SK-N-SH (cell line): ENCODE data around the gene KCNK17. TPM values are rescaled to one million over a fixed set of nuclear protein-coding genes. Genes with fewer than 3 reads are reported as not detected.

ENCODE experiments used
- CTCF ChIA-PET: fragments of 300-600, 350-600 bp; formaldehyde crosslinking; extraction: SDS; loops from one replicate; lab custom pipeline; 2021; lab: Yijun Ruan, JAX
- POLR2A ChIA-PET: fragments of 350-600 bp; sonication (Branson Sonifier 250); formaldehyde crosslinking; extraction: SDS; loops from one replicate; lab custom pipeline; 2020; ENCODE audit warnings: antibody characterized with exemption, inconsistent platforms; lab: Yijun Ruan, JAX
- DNase-seq: peaks from one replicate; pipeline ENCODE4 v3.0.0; 2012
- H2AFZ ChIP-seq: fragments of 200-600 bp; sonication (generic); 2 replicates; pipeline ENCODE4 v1.8.1; 2016; ENCODE audit warnings: antibody characterized with exemption, mild to moderate bottlenecking, low read depth
- H3F3A ChIP-seq: fragments of 200-600 bp; sonication (generic); replicated peaks from 2 replicates; pipeline ENCODE3; 2016; ENCODE audit warnings: antibody characterized with exemption, mild to moderate bottlenecking; ENCODE audit not compliant: insufficient read depth
- H3K27ac ChIP-seq, 2 experiments: fragments of 200-500 bp in 1 of 2; fragments of 200-600 bp in 1 of 2; sonication (Bioruptor generic) in 1 of 2; sonication (generic), shearing (Covaris generic) in 1 of 2; 2 replicates each; pipeline versions ENCODE4 v1.5.1 to v1.6.1; 2014 to 2016; ENCODE audit warnings: low read depth in 2 of 2, inconsistent platforms in 1 of 2, low read length in 1 of 2, mild to moderate bottlenecking in 1 of 2, mixed read lengths in 1 of 2
- H3K27me3 ChIP-seq: fragments of 200-600 bp; sonication (generic), shearing (Covaris generic); 2 replicates; pipeline ENCODE4 v1.6.1; 2016; ENCODE audit warnings: mixed run types; ENCODE audit not compliant: insufficient read depth
- H3K36me3 ChIP-seq, 2 experiments: fragments of 200-500 bp in 1 of 2; fragments of 200-600 bp in 1 of 2; sonication (Bioruptor generic) in 1 of 2; sonication (generic) in 1 of 2; replicated peaks in 1 of 2; 2 replicates each; pipeline versions ENCODE3 to v1.5.1; 2014 to 2016; ENCODE audit warnings: low read length in 1 of 2, mild to moderate bottlenecking in 1 of 2; ENCODE audit not compliant: insufficient read depth in 2 of 2, control insufficient read depth in 1 of 2
- H3K4me1 ChIP-seq, 2 experiments: fragments of 200-500 bp in 1 of 2; fragments of 200-600 bp in 1 of 2; sonication (Bioruptor generic) in 1 of 2; sonication (generic), shearing (Covaris generic) in 1 of 2; 2 replicates each; pipeline versions ENCODE4 v1.5.1 to v1.6.1; 2014 to 2016; ENCODE audit warnings: low read depth in 1 of 2, low read length in 1 of 2, mixed run types in 1 of 2; ENCODE audit not compliant: insufficient read depth in 2 of 2, control insufficient read depth in 1 of 2
- H3K4me2 ChIP-seq: fragments of 200-600 bp; sonication (generic), shearing (Covaris generic); 2 replicates; pipeline ENCODE4 v1.6.1; 2017; ENCODE audit warnings: mixed run types
- H3K4me3 ChIP-seq, 2 experiments: fragments of 200-500 bp in 1 of 2; fragments of 200-600 bp in 1 of 2; sonication (Bioruptor generic) in 1 of 2; sonication (generic), shearing (Covaris generic) in 1 of 2; 2 replicates each; pipeline versions ENCODE4 v1.5.1 to v1.8.1; 2014 to 2016; ENCODE audit warnings: low read depth in 2 of 2, inconsistent platforms in 1 of 2, low read length in 1 of 2, mild to moderate bottlenecking in 1 of 2, mixed read lengths in 1 of 2, moderate library complexity in 1 of 2
- H3K79me2 ChIP-seq: fragments of 200-600 bp; sonication (generic); 2 replicates; pipeline ENCODE4 v1.8.1; 2017; ENCODE audit warnings: mild to moderate bottlenecking; ENCODE audit not compliant: insufficient read depth
- H3K9ac ChIP-seq: fragments of 200-600 bp; sonication (generic); 2 replicates; pipeline ENCODE4 v1.6.1; 2017; ENCODE audit warnings: mixed run types
- H3K9me2 ChIP-seq: fragments of 200-600 bp; sonication (generic); 2 replicates; pipeline ENCODE4 v1.6.1; 2017; ENCODE audit warnings: mixed run types
- H3K9me3 ChIP-seq: fragments of 200-600 bp; sonication (generic); 2 replicates; pipeline ENCODE4 v1.6.1; 2017; ENCODE audit warnings: mixed run types, mild to moderate bottlenecking, moderate library complexity
- H4K20me1 ChIP-seq: fragments of 200-600 bp; sonication (generic); 2 replicates; pipeline ENCODE4 v1.6.1; 2017; ENCODE audit warnings: mild to moderate bottlenecking, mixed run types; ENCODE audit not compliant: insufficient read depth
- CHD2 ChIP-seq: fragments of 150-350 bp; IDR thresholded peaks from 2 replicates; pipeline ENCODE4 v1.6.1; 2018; ENCODE audit warnings: low read length; ENCODE audit not compliant: partially characterized antibody
- ELF1 ChIP-seq: IDR thresholded peaks from 2 replicates; pipeline ENCODE4 v1.4.0; 2012
- FOXJ3 ChIP-seq: sonication (generic); formaldehyde crosslinking; IDR thresholded peaks from 2 replicates; pipeline ENCODE4 v1.5.1; 2020; ENCODE audit warnings: mild to moderate bottlenecking, missing genetic modification reagents
- GATA2 ChIP-seq: sonication (generic); formaldehyde crosslinking; IDR thresholded peaks from 2 replicates; pipeline ENCODE4 v1.5.0; 2020; ENCODE audit warnings: mild to moderate bottlenecking, missing genetic modification reagents
- MEF2A ChIP-seq: IDR thresholded peaks from 2 replicates; pipeline ENCODE4 v1.4.0; 2012; ENCODE audit warnings: low read depth, borderline replicate concordance
- MXI1 ChIP-seq: IDR thresholded peaks from 2 replicates; pipeline ENCODE4 v1.6.1; 2012; ENCODE audit warnings: mild to moderate bottlenecking, low read depth, low read length, improper control_type of control experiment
- POLR2AphosphoS5 ChIP-seq: IDR thresholded peaks from 2 replicates; pipeline ENCODE4 v1.6.1; 2012; ENCODE audit warnings: low read depth, low read length
- RFX5 ChIP-seq: IDR thresholded peaks from 2 replicates; pipeline ENCODE4 v1.6.1; 2012; ENCODE audit warnings: mild to moderate bottlenecking, improper control_type of control experiment, low read length
- RXRA ChIP-seq: IDR thresholded peaks from 2 replicates; pipeline ENCODE4 v1.4.0; 2012; ENCODE audit warnings: low read depth, mild to moderate bottlenecking, borderline replicate concordance
- SIN3A ChIP-seq: IDR thresholded peaks from 2 replicates; pipeline ENCODE4 v1.6.1; 2012; ENCODE audit warnings: low read depth, mild to moderate bottlenecking, low read length, moderate library complexity, borderline replicate concordance
- SMC3 ChIP-seq: IDR thresholded peaks from 2 replicates; pipeline ENCODE4 v1.6.1; 2012; ENCODE audit warnings: low read depth, low read length, improper control_type of control experiment
- TAF1 ChIP-seq: IDR thresholded peaks from 2 replicates; pipeline ENCODE4 v1.6.1; 2012; ENCODE audit warnings: low read depth, mild to moderate bottlenecking, low read length, moderate library complexity, borderline replicate concordance
- TEAD4 ChIP-seq: IDR thresholded peaks from 2 replicates; pipeline ENCODE4 v1.4.0; 2012; ENCODE audit warnings: mild to moderate bottlenecking, borderline replicate concordance; ENCODE audit not compliant: insufficient read depth
- YY1 ChIP-seq: IDR thresholded peaks from 2 replicates; pipeline ENCODE4 v1.4.0; 2012; ENCODE audit warnings: low read depth, mild to moderate bottlenecking
- WGBS: methylation state at CpG from one replicate; pipeline ENCODE4 v1.1.6; 2017; ENCODE audit warnings: low lambda C conversion rate; 5-methylcytosine and 5-hydroxymethylcytosine counted together
- polyA plus RNA-seq, 3 experiments: library from polyadenylated mRNA; depleted of rRNA; stranded (reverse); fragments of >200 nt; gene quantifications; 2 replicates each; pipeline ENCODE4 v1.2.3, GENCODE V29; 2012
- TF ChIP-seq, protein P1 (sequence below): fragments of 200-600 bp; sonication (generic); IDR thresholded peaks from 2 replicates; pipeline ENCODE4 v1.6.1; 2017; ENCODE audit warnings: antibody characterized with exemption, mild to moderate bottlenecking, moderate library complexity
- TF ChIP-seq, protein P2 (sequence below): IDR thresholded peaks from 2 replicates; pipeline ENCODE4 v1.4.0; 2012; ENCODE audit warnings: low read depth

KCNK17 gene
- polyA plus RNA-seq, 1 of the 3 experiments (the other 2 are of a cell fraction) = not detected

- Histone ChIP-seq H3K9me2 (no peaks in the 10 kb centered on the region), H3K27me3 (no peaks in the 10 kb centered on the region), H3K27ac (no peak overlapping the region), H3K4me3 (no peak overlapping the region), H4K20me1 (no peaks in the 10 kb centered on the region), H3K4me1 (peaks cover 0 to 6% of the 10 kb centered on the region in 2 experiments; a peak in 1 of 4 replicates), H3K4me2 (no peak overlapping the region), H2AFZ (no peak overlapping the region), H3K9me3 (no peaks in the 10 kb centered on the region), H3K79me2 (no peaks in the 10 kb centered on the region), H3K36me3 (no peaks in the 10 kb centered on the region), H3F3A (no peaks in the 10 kb centered on the region), H3K9ac (no peak overlapping the region)
- ChIA-PET POLR2A (interaction anchor here (0.7 kb wide), 1 partner anchor 311 kb away, joined by 3 read pairs; no protein-coding TSS in a partner anchor), CTCF (interaction anchor here (1.0 to 16.6 kb wide), 25 partner anchors 10 to 437 kb away, joined by 3 to 457 read pairs (median 7); partner anchors contain the start of gene KCNK17)
- DNase-seq = no peak
- TF ChIP-seq GATA2 (CRISPR knock-in tag) = no peak
- no peak for TF ChIP-seq MXI1
- TF ChIP-seq FOXJ3 (CRISPR knock-in tag) = no peak
- whole genome bisulfite sequencing = 29% methylated on average over 2 of the region's 2 CpGs
Measured at GRCh38 chr6:39302011-39302410, 12.2 kb downstream of the KCNK17 start.

GRCh38 chr6:39301606-39302005 lies 12.6 kb downstream of the KCNK17 start:
- Histone ChIP-seq H3K9ac (no peak overlapping the region), H3K27ac (no peak overlapping the region), H3K9me2 (no peaks in the 10 kb centered on the region), H4K20me1 (no peaks in the 10 kb centered on the region), H3K9me3 (no peaks in the 10 kb centered on the region), H3K4me1 (peaks cover 0 to 10% of the 10 kb centered on the region in 2 experiments; a peak in 1 of 4 replicates), H3K4me3 (no peak overlapping the region), H2AFZ (no peak overlapping the region), H3K4me2 (no peak overlapping the region), H3F3A (no peaks in the 10 kb centered on the region)
- WGBS = 61% methylated on average over 7 of the region's 7 CpGs
- TF ChIP-seq, protein P1, sequence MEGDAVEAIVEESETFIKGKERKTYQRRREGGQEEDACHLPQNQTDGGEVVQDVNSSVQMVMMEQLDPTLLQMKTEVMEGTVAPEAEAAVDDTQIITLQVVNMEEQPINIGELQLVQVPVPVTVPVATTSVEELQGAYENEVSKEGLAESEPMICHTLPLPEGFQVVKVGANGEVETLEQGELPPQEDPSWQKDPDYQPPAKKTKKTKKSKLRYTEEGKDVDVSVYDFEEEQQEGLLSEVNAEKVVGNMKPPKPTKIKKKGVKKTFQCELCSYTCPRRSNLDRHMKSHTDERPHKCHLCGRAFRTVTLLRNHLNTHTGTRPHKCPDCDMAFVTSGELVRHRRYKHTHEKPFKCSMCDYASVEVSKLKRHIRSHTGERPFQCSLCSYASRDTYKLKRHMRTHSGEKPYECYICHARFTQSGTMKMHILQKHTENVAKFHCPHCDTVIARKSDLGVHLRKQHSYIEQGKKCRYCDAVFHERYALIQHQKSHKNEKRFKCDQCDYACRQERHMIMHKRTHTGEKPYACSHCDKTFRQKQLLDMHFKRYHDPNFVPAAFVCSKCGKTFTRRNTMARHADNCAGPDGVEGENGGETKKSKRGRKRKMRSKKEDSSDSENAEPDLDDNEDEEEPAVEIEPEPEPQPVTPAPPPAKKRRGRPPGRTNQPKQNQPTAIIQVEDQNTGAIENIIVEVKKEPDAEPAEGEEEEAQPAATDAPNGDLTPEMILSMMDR = peak; percentile 31; the same call in 1 of the 2 replicates
- no peak for TF ChIP-seq TAF1
- no peak for TF ChIP-seq RXRA
- no peak for TF ChIP-seq SMC3
- TF ChIP-seq, protein P2, sequence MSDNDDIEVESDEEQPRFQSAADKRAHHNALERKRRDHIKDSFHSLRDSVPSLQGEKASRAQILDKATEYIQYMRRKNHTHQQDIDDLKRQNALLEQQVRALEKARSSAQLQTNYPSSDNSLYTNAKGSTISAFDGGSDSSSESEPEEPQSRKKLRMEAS = no peak
- TF ChIP-seq, all 33 proteins: peak for 1
- H3K27me3 ChIP-seq = no peaks in the 10 kb centered on the region
- ChIA-PET CTCF (interaction anchor here (1.0 to 16.6 kb wide), 10 partner anchors 13 to 368 kb away, joined by 3 to 457 read pairs (median 12); partner anchors contain the start of gene KCNK17), POLR2A (no interaction called here)
- no peak for DNase-seq
- H3K79me2 ChIP-seq = no peaks in the 10 kb centered on the region
- no peaks in the 10 kb centered on the region for H3K36me3 ChIP-seq

DNA sequence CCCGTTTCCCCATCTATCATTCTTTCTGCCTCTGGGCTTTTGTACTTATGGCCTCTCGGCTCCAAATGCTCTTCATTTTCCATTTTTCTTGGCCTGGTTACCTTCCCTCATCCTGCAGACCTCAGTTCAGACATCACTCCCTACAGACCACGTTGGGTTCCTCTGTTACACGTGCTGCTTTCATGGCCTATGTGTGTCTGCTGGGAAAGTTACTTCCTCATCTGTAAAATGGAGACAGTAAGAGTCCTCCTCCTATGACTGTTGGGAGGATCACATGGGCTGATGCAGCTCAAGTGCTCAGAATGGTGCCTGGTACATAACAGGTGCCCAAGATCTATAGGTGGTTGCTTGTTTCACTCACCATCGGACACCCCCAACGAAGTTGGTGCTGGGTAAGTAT lies 13.5 kb downstream of the KCNK17 start:
- ChIA-PET CTCF (interaction anchor here (1.0 to 16.6 kb wide), 6 partner anchors 10 to 328 kb away, joined by 3 to 457 read pairs (median 64); partner anchors contain the start of gene KCNK17), POLR2A (no interaction called here)
- no peaks in the 10 kb centered on the region for H3F3A ChIP-seq
- H3K79me2 ChIP-seq = no peaks in the 10 kb centered on the region
- no peaks in the 10 kb centered on the region for H4K20me1 ChIP-seq
- H3K27me3 ChIP-seq = no peaks in the 10 kb centered on the region
- WGBS = 38% methylated on average over 6 of the region's 6 CpGs
- no peak overlapping the region for H3K4me3 ChIP-seq
- H3K4me1 ChIP-seq = peaks cover 0 to 12% of the 10 kb centered on the region in 2 experiments; a peak in 1 of 4 replicates
- H3K36me3 ChIP-seq = no peaks in the 10 kb centered on the region
- H3K4me2 ChIP-seq = no peak overlapping the region
- TF ChIP-seq TEAD4 (no peak), RFX5 (no peak), CHD2 (no peak), YY1 (no peak), POLR2AphosphoS5 (no peak), TAF1 (no peak), SIN3A (no peak), ELF1 (no peak), MEF2A (no peak)
- no peak overlapping the region for H3K9ac ChIP-seq
- no peak for DNase-seq
- no peaks in the 10 kb centered on the region for H3K9me3 ChIP-seq
- no peak overlapping the region for H3K27ac ChIP-seq
- H3K9me2 ChIP-seq = no peaks in the 10 kb centered on the region
- no peak overlapping the region for H2AFZ ChIP-seq
